Fibroblast of gingiva (primary cell): ENCODE results near the gene UBAC2.

ENCODE experiments used
- DNase-seq: peaks from one replicate; pipeline ENCODE4 v3.0.0-alpha.2; 2011; ENCODE audit warnings: low read depth

Gene UBAC2

GRCh38 chr13:99270518-99270917 is 69.9 kb downstream of the UBAC2 start:
- DNase-seq: no peak

- no peak for DNase-seq
Measured at GRCh38 chr13:99271249-99271648, 70.6 kb downstream of the UBAC2 start.

DNA sequence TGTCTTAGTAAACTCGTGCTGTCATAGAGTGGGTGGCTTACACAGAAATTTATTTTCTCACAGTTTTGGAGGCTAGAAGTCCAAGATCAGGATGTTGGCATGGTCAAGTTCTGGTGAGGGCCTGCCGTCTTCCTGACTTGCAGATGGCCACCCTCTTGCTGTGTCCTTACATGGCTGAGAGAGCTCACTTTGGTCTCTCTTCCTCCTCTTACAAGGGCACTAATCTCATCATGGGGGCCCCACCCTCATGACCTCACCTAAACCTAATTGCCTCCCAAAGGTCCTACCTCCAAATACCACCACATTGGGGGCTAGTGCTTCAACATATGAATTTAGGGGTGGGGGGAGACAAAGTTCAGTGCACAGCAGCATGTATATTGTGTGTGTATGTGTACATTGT is 71.8 kb downstream of the UBAC2 start:
- no peak for DNase-seq

- DNase-seq: no peak
Measured at GRCh38 chr13:99273128-99273527, 72.5 kb downstream of the UBAC2 start.

DNA sequence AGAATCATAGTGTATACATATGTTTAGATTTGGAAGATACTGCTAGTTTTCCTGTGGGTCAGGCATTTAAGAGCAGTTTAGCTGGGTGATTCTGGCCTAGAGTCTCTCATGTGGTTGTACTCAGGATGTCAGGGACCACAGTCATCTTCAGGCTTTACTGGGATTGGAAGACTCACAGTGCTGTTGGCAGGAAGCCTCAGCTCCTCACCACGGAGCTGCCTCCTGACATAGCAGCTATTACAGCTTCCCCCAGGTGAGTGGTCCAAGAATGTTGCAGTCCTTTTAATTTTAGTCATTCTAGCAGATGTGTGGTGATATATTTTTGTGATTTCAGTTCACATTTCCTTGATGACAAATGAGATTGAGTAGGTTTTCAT is 74.4 kb downstream of the UBAC2 start:
- no peak for DNase-seq

DNA sequence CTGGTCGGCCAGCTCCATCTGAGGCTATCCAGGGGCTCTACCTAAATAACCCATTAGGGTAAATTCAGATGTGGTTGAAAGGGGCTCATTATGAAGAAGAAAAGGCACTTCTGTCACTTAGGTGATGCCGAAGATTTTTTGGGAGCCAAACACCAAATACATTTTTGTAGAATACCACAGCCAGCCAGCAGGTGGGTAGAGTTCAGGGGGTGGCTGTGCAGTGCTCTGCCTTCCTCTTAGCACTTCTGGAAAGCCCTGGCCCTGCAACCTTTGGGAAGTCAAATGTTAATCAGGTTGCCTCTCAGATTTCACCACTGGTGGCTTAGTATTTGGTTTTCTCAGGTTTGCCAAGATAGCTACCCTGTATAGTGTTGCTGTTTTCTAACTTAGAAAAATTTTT is 76.1 kb downstream of the UBAC2 start:
- no peak for DNase-seq

GRCh38 chr13:99277629-99278028 is 77.0 kb downstream of the UBAC2 start:
- DNase-seq: no peak

DNA sequence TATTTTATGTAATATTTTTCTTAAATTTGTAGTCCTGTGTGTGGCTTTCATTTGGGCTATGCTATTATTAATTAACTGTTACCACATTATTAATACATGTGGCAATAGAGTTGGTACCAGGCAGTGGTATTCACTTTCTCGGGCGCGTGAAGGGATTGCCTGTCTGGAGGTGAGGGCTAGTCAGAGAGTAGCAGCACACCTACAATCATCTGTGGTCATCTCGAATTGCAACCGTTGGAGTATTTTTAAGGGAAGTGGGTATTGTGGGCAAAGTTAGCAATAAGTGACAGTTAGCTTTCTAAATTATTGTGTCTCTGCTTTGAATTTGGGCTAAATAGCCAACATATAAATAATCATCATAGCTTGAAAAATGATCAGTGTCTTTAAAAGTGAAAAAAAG is 77.5 kb downstream of the UBAC2 start:
- DNase-seq: no peak

DNA sequence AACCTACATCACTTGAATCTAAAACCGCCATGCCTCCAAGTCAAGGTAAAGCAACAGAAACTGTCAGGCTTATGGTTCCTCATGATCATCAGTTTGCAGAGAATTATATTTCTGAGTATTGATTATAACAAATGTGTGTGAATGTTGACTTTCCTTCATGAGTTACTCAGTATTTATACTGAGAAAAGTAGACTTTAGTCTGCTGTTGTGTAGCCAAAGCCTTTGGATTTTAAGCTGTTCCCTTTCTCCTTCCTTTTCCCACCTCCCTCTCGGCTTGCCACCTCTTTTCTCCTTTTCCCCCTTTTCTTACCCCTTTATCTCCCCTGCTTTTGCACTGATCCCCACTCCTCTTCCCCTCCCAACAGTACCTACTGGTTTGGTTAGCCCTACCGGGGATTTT is 78.2 kb downstream of the UBAC2 start:
- DNase-seq: no peak

DNA sequence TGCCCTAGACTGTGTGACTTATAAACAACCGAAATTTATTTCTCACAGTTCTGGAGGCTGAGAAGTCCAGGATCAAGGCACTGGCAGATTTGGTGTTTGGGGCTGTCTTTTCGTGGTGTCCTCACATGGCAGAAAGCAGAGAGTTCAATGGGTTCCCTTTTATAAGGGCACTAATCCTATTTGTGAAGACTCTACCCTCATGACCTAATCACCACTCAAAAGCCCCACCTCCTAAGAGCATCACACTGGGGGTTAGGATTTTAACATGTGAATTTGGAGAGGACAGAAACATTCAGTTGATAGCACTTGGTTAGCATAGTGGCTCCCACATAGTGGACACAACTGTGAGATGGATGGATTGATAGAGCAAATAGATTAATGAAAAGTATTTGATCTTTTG is 79.0 kb downstream of the UBAC2 start:
- no peak for DNase-seq

DNA sequence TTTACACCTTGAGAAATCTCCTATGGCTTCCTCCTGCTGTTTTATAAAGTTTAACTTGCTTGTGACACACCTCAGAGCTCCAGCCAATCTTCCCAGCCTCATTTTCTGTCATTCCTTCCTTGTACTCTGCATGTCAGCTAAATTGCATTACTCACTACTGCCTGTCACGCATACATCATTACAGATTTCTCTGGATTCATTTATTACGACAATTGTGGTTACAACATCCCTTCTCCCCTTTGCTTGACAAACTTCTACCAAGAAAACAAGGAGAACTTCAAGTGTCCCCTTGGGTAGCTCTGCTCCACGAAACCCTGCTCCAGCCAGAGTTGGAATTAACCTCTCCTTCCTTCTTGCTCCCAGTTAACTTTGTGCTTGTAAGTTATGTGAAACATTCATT is 79.5 kb downstream of the UBAC2 start:
- DNase-seq: peak; percentile 68

DNA sequence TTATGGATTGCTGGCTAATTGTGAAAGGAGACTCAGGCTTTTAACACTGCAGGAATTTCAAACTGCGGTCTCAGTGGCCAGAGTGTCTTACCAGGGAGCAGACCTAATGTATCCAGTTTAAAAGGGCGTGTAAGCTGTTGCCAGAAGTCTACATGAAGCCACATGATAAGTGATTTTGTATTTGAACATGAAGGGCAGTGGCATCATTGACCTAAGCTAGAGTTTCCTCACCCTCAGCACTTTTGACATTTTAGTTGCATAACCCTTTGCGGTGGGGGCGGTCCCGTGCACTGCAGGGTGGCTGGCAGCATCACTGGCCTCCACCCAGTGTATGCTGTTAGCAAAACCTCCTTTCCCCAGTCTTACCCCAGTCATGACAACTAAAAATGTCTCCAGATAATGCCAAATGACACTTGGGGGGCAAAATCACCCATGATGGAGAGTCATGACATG is 81.2 kb downstream of the UBAC2 start:
- DNase-seq: peak; percentile 80

GRCh38 chr13:99282264-99283231 is 81.9 kb downstream of the UBAC2 start:
- peak; percentile 58 for DNase-seq

GRCh38 chr13:99285432-99286182 is 85.0 kb downstream of the UBAC2 start:
- no peak for DNase-seq

DNA sequence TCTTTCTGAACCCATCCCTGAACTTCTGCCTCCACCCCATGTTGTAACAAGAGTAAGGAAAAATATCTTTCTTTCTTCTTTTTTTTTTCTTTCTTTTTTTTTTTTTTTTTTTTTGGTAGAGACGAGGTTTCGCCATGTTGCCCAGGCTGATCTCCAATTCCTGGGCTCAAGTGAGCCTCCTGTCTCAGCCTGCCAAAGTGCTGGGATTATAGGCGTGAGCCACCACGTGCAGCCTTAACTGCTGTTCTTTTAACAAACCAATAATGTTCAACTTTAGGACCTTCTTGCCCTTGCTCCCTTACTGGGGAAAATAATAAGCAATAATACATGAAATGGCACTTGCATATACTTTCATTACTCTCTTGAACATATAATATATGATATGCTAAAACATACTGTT is 86.9 kb downstream of the UBAC2 start:
- no peak for DNase-seq

DNA sequence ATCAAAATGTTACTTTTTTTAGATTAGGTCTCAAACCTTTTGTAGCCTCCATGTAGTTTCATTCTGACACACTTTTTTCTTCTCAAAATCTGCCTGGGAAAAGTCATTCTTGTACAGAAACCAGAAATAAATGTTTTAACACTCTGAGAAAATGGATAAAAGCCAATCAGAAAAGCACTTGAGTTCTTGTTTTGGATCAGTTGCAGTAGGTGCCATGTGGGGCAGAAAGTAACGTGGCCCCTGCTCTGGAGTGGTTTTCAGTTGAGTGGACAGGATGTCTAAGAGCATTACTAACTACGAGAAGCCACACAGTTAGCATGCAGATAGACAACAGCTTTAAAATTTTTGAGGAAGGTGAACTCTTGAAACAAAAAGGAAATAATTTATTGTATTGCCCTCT is 87.4 kb downstream of the UBAC2 start:
- no peak for DNase-seq

DNA sequence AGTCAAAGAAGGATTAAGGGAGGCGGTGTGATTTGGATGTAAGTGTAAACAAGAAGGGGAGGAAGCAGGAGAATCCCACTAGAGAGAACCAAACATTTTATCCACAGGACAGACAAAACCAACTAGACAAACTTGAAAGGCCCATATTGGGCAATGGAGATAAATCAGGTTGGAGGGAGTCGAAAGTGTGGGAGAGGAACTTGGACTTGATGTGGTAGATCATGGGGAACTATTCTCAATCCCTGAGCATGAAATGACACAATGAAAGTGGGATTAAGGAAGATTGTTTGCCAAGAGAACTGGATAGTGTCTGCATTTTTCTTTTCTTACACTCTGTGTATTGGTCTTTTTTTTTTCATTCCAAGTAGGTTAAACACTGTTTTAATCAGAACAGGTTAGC is 88.6 kb downstream of the UBAC2 start:
- no peak for DNase-seq

- DNase-seq: no peak
Measured at GRCh38 chr13:99289674-99290337, 89.2 kb downstream of the UBAC2 start.

DNA sequence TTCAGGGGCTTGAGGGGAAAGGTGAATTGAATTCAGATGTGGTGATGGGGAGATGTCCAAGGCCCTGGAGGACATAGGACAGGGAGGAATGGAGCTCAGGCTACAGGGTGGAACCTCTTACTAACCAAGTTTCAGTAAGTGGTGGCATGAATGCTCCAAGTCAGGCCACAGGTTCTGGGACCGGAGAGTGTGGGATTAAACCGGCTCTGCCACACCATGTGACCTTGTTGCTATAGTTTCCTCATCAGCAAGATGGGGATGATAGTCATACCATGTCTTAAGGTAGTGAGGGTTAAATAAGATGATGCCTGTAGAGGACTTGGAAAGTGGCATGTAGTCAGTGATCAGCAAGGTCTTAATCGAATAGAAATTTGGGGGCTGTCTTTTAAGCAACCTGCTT is 90.2 kb downstream of the UBAC2 start:
- DNase-seq: no peak

DNA sequence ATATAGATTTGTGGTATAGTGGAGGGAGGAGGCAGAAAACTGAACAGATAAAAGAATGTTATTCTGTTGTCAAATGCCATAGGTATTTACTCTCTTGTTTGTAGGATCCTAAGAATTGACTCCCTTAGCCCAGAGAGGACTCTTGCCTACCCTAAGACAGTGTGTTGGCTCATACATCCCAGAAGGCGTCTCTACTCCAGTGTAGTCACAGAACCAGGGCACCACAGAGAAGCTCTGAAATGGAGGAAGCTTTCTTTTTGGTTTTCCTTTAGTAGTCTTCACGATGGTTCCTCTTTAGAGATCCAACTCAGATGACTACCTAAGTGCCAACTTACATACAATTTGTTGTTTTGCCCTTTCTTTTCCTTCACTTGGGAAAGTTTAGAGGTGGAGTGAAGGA is 92.5 kb downstream of the UBAC2 start:
- no peak for DNase-seq

- DNase-seq: no peak
Measured at GRCh38 chr13:99294198-99294597, 93.5 kb downstream of the UBAC2 start.

DNA sequence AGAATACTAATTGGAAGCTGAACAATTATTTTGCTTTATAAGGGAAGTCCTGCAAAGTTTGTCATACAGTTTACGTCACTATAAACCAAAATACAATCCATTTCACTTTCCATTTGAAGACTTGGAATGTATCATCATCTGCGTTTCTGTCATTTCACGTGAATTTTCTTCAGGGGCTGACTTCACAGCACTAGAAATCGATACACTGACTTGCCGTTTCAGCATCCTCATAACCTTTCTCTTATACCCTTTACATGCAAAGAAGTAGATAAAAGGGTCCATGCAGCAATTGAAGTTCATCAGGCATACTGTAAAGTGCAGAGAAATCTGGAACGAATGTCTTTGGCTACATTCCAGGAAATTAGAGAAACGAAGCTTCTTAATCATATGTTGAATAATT is 94.3 kb downstream of the UBAC2 start:
- no peak for DNase-seq
